Measurements from ENCODE around the gene GPSM1.

GPSM1 gene

DNA sequence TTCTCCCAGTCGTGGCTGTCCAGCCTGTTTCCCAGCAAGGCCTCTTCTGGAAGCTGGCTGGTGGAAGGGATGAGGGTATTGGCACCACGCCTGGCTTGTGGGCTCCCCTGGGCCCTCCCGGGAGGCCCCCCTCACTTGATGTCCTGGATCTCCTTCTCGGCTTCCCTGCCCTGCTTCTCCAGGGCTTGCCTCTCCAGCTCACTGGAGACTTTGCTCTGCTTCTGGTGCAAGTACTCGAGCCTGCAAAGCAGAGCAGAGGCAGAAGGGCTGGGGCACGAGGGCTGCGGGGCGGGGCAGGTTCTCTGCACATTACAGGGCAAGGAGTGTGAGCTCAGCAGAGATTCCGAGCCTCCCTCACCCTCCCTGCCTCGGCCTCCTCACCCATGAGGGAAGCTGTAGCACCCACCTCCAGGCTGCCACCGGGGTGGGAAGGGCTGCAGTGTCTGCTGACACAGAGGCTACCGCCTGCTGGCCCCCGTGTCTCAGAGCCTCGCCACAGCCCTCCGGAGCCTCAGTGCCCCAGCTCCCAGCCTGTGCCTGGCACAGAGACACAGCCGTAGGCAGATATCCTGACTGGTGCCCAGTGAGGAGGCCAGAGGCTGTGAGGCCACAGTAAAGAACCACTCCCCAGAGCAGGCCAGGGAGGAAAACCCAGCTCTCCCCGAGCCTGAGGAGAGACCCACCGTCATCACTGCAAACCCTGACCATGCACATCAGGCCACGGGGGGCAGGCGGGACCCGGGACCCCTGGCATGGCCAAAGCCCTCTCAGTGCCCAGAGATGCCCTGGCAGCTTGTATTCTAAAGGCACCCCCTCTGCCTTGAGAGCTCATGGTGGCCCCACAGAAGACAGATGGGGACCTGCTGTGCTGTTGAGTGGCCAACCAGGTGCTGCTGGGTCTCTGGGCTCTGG is 65.5 kb downstream of the GPSM1 start:
- no peak for TF ChIP-seq SPI1 (IDR thresholded peaks at IDR 0.05; ENCODE audit: borderline replicate concordance, low read depth)
- no peak for TF ChIP-seq REST (IDR thresholded peaks at IDR 0.05; ENCODE audit: insufficient replicate concordance, low read depth)
- no peak for TF ChIP-seq POLR2AphosphoS5 (IDR thresholded peaks at IDR 0.05; ENCODE audit: low read depth)
- no peak for TF ChIP-seq GABPA (IDR thresholded peaks at IDR 0.05; ENCODE audit: low read depth)
- TF ChIP-seq CTCF (IDR thresholded peaks at IDR 0.05; ENCODE audit: insufficient read depth, low read length), result no peak
- H3K4me3 ChIP-seq (replicated peaks; ENCODE audit: insufficient read depth, low read length), result no peak overlapping the region
- no peak for DNase-seq (ENCODE audit: low read depth in 1 of 2, low spot score in 1 of 2)
- no peak overlapping the region for H3K27ac ChIP-seq (replicated peaks)
- no peaks in the 10 kb centered on the region for H3K27me3 ChIP-seq (ENCODE audit: insufficient read depth, poor library complexity, severe bottlenecking)

DNA sequence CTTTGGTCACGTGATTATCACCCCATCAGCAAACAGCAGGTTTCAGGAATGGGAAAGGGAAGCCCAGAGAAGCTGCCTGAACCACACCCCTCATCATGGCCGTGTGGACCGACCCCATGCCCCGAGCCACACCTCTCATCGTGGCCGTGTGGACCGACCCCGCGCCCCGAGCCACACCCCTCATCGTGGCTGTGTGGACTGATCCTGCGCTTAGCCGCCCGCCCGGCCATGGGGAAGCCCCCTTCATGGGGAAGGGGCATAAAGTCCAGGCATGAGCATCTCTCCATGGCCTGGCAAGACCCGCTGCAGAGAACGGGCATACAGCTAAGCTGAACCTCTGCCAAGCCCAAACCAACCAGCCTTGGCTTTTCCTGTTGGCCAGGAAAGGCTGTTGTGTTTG is 66.2 kb downstream of the GPSM1 start:
- no peak for DNase-seq (ENCODE audit: low read depth in 1 of 2, low spot score in 1 of 2)
- Histone ChIP-seq H3K27ac (replicated peaks) (no peak overlapping the region), H3K4me3 (replicated peaks; ENCODE audit: insufficient read depth, low read length) (no peak overlapping the region), H3K27me3 (ENCODE audit: insufficient read depth, poor library complexity, severe bottlenecking) (no peaks in the 10 kb centered on the region)
- TF ChIP-seq POLR2AphosphoS5 (IDR thresholded peaks at IDR 0.05; ENCODE audit: low read depth), result no peak
- TF ChIP-seq SPI1 (IDR thresholded peaks at IDR 0.05; ENCODE audit: borderline replicate concordance, low read depth), result no peak
- TF ChIP-seq REST (IDR thresholded peaks at IDR 0.05; ENCODE audit: insufficient replicate concordance, low read depth), result no peak
- no peak for TF ChIP-seq GABPA (IDR thresholded peaks at IDR 0.05; ENCODE audit: low read depth)
- no peak for TF ChIP-seq CTCF (IDR thresholded peaks at IDR 0.05; ENCODE audit: insufficient read depth, low read length)

GRCh38 chr9:136394312-136395019 is 67.1 kb downstream of the GPSM1 start:
- Histone ChIP-seq H3K27ac (replicated peaks) (no peak overlapping the region), H3K4me3 (replicated peaks; ENCODE audit: insufficient read depth, low read length) (no peak overlapping the region), H3K27me3 (ENCODE audit: insufficient read depth, poor library complexity, severe bottlenecking) (no peaks in the 10 kb centered on the region)
- DNase-seq (ENCODE audit: low read depth in 1 of 2, low spot score in 1 of 2), result no peak
- TF ChIP-seq SPI1 (IDR thresholded peaks at IDR 0.05; ENCODE audit: borderline replicate concordance, low read depth) (no peak), POLR2AphosphoS5 (IDR thresholded peaks at IDR 0.05; ENCODE audit: low read depth) (no peak), CTCF (IDR thresholded peaks at IDR 0.05; ENCODE audit: insufficient read depth, low read length) (no peak), REST (IDR thresholded peaks at IDR 0.05; ENCODE audit: insufficient replicate concordance, low read depth) (no peak), GABPA (IDR thresholded peaks at IDR 0.05; ENCODE audit: low read depth) (no peak)

All from HL-60 (cell line).